ENCODE results near the gene LSM11. TPM values are rescaled to one million over a fixed set of nuclear protein-coding genes. Genes with fewer than 3 reads are reported as not detected.

LSM11 gene
- polyA plus RNA-seq, 1 experiment: 2.5 TPM

GRCh38 chr5:157747766-157748700 lies 4.5 kb downstream of the LSM11 start:
- ChIA-PET CTCF (interaction anchor here (0.5 to 2.8 kb wide), 13 partner anchors 11 to 401 kb away, joined by 3 to 27 read pairs (median 3); no protein-coding TSS in a partner anchor), POLR2A (interaction anchor here (1.0 kb wide), 1 partner anchor 190 kb away, joined by 6 read pairs; no protein-coding TSS in a partner anchor)
- peak overlapping the region; percentile 77 for H3K27ac ChIP-seq (ENCODE audit: low read depth, low read length)
- no peak for DNase-seq (ENCODE audit: low read depth, low spot score)
- TF ChIP-seq, protein P1, sequence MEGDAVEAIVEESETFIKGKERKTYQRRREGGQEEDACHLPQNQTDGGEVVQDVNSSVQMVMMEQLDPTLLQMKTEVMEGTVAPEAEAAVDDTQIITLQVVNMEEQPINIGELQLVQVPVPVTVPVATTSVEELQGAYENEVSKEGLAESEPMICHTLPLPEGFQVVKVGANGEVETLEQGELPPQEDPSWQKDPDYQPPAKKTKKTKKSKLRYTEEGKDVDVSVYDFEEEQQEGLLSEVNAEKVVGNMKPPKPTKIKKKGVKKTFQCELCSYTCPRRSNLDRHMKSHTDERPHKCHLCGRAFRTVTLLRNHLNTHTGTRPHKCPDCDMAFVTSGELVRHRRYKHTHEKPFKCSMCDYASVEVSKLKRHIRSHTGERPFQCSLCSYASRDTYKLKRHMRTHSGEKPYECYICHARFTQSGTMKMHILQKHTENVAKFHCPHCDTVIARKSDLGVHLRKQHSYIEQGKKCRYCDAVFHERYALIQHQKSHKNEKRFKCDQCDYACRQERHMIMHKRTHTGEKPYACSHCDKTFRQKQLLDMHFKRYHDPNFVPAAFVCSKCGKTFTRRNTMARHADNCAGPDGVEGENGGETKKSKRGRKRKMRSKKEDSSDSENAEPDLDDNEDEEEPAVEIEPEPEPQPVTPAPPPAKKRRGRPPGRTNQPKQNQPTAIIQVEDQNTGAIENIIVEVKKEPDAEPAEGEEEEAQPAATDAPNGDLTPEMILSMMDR (IDR thresholded peaks at IDR 0.05; ENCODE audit: low read depth, low read length): no peak
- H3K4me3 ChIP-seq (ENCODE audit: low read depth, low read length): no peak overlapping the region
- no peaks in the 10 kb centered on the region for H3K27me3 ChIP-seq (ENCODE audit: control insufficient read depth, insufficient read depth, low read length)
- no peaks in the 10 kb centered on the region for H3K9me3 ChIP-seq (ENCODE audit: control insufficient read depth, insufficient read depth, low read length)

- peak; percentile 56 for DNase-seq (ENCODE audit: low read depth, low spot score)
- Histone ChIP-seq H3K27me3 (ENCODE audit: control insufficient read depth, insufficient read depth, low read length) (no peaks in the 10 kb centered on the region), H3K9me3 (ENCODE audit: control insufficient read depth, insufficient read depth, low read length) (no peaks in the 10 kb centered on the region), H3K4me3 (ENCODE audit: low read depth, low read length) (no peak overlapping the region), H3K27ac (ENCODE audit: low read depth, low read length) (peak overlapping the region; percentile 77)
- TF ChIP-seq, protein P1 (IDR thresholded peaks at IDR 0.05; ENCODE audit: low read depth, low read length): no peak
- CTCF ChIA-PET: interaction anchor here (0.5 to 2.8 kb wide), 12 partner anchors 10 to 402 kb away, joined by 3 to 27 read pairs (median 3); no protein-coding TSS in a partner anchor
- POLR2A ChIA-PET: no interaction called here
Measured at GRCh38 chr5:157748760-157749461, 5.4 kb downstream of the LSM11 start.

GRCh38 chr5:157749462-157749799 lies 5.9 kb downstream of the LSM11 start:
- POLR2A ChIA-PET: interaction anchor here (0.7 kb wide), 1 partner anchor 1367 kb away, joined by 3 read pairs; no protein-coding TSS in a partner anchor
- no peak overlapping the region for H3K4me3 ChIP-seq (ENCODE audit: low read depth, low read length)
- TF ChIP-seq, protein P1 (IDR thresholded peaks at IDR 0.05; ENCODE audit: low read depth, low read length): no peak
- H3K27ac ChIP-seq (ENCODE audit: low read depth, low read length): no peak overlapping the region
- CTCF ChIA-PET: interaction anchor here (0.8 to 2.8 kb wide), 5 partner anchors 10 to 326 kb away, joined by 3 to 27 read pairs (median 3); no protein-coding TSS in a partner anchor
- H3K27me3 ChIP-seq (ENCODE audit: control insufficient read depth, insufficient read depth, low read length): no peaks in the 10 kb centered on the region
- no peaks in the 10 kb centered on the region for H3K9me3 ChIP-seq (ENCODE audit: control insufficient read depth, insufficient read depth, low read length)
- no peak for DNase-seq (ENCODE audit: low read depth, low spot score)

- Histone ChIP-seq H3K27ac (ENCODE audit: low read depth, low read length) (peak overlapping the region; percentile 52), H3K4me3 (ENCODE audit: low read depth, low read length) (no peak overlapping the region), H3K9me3 (ENCODE audit: control insufficient read depth, insufficient read depth, low read length) (no peaks in the 10 kb centered on the region), H3K27me3 (ENCODE audit: control insufficient read depth, insufficient read depth, low read length) (no peaks in the 10 kb centered on the region)
- TF ChIP-seq, protein P1 (IDR thresholded peaks at IDR 0.05; ENCODE audit: low read depth, low read length): no peak
- no peak for DNase-seq (ENCODE audit: low read depth, low spot score)
- ChIA-PET POLR2A (interaction anchor here (0.7 to 1.1 kb wide), 2 partner anchors 19 to 1368 kb away, joined by 3 read pairs; partner anchors contain the start of gene THG1L), CTCF (interaction anchor here (0.5 to 2.8 kb wide), 4 partner anchors 9 to 422 kb away, joined by 3 to 27 read pairs (median 6); no protein-coding TSS in a partner anchor)
Measured at GRCh38 chr5:157750320-157750719, 6.8 kb downstream of the LSM11 start.

Data from AG04450 (cell line).